Thoracic aorta (tissue), 2 donors: ENCODE measurements around the gene TAAR8. TPM values are rescaled to one million over a fixed set of nuclear protein-coding genes. Genes with fewer than 3 reads are reported as not detected.

Experiments
- ATAC-seq: fragments of 150-250 bp; one replicate; pipeline ENCODE4 v1.8.0; 2017; ENCODE audit warnings: low read depth; ENCODE audit not compliant: insufficient number of reproducible peaks, low FRiP score
- DNase-seq: peaks from one replicate; pipeline ENCODE4 v3.0.0-alpha.2; 2020; ENCODE audit warnings: low spot score
- H3K27ac ChIP-seq, 2 donors: fragments of 200-600 bp; sonication (generic); 1 replicate in 1 of 2; 2 replicates in 1 of 2; pipeline ENCODE4 v1.5.1; 2016; ENCODE audit warnings: mild to moderate bottlenecking in 2 of 2, moderate library complexity in 2 of 2
- H3K27me3 ChIP-seq: fragments of 200-600 bp; sonication (generic); replicated peaks from 2 replicates; pipeline ENCODE4 v1.6.0; 2016; ENCODE audit warnings: mild to moderate bottlenecking; ENCODE audit not compliant: insufficient read depth
- H3K36me3 ChIP-seq: fragments of 200-600 bp; sonication (generic); one replicate; pipeline ENCODE4 v1.5.1; 2016
- H3K4me1 ChIP-seq, 2 donors: fragments of 200-600 bp; sonication (generic); 1 replicate in 1 of 2; 2 replicates in 1 of 2; pipeline versions ENCODE4 v1.5.1 to v1.6.0; 2016; ENCODE audit warnings: low read depth in 2 of 2, mild to moderate bottlenecking in 1 of 2; ENCODE audit not compliant: control insufficient read depth in 1 of 2
- H3K4me3 ChIP-seq: fragments of 200-600 bp; sonication (generic); 2 replicates; pipeline ENCODE4 v1.5.1; 2016; ENCODE audit warnings: mild to moderate bottlenecking
- H3K9me3 ChIP-seq: fragments of 200-600 bp; sonication (generic); 2 replicates; pipeline ENCODE4 v1.5.1; 2016
- total RNA-seq, 2 donors: library from RNA; depleted of rRNA; stranded (reverse); fragments of >200 nt; gene quantifications; one replicate each; pipeline versions ENCODE4 v1.1.0 to v1.2.3, GENCODE V29; 2016
- TF ChIP-seq, protein P1 (sequence below): fragments of 200-600 bp; sonication (generic); IDR thresholded peaks from one replicate; pipeline ENCODE4 v1.5.1; 2019; ENCODE audit warnings: antibody characterized with exemption

Gene TAAR8
- total RNA-seq, 2 donors from 2014 or later = not detected

DNA sequence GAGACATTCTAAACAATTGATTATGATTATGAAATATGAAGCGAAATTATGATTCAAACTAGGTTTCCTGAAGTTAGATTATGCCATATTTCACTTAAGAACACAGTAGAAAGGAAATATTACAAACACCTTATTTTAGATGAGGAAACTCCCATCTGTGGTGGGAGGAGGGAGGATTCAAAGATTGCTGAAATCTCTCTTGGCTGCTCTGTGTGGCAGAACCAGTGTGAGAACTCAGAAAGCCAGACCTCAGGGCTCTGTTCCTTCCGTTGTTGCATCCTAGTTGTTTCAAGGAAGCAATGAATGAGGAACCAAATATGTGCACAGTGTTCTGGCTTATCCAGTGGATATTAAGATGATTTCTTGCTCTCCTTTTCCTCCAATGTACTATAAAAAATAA is 35.0 kb downstream of the TAAR8 start:
- Histone ChIP-seq H3K27ac (no peak overlapping the region), H3K9me3 (no peaks in the 10 kb centered on the region), H3K4me1 (no peaks in the 10 kb centered on the region), H3K27me3 (no peaks in the 10 kb centered on the region), H3K36me3 (no peaks in the 10 kb centered on the region), H3K4me3 (no peak overlapping the region)
- DNase-seq (no peak), ATAC-seq (no peak)
- TF ChIP-seq, protein P1, sequence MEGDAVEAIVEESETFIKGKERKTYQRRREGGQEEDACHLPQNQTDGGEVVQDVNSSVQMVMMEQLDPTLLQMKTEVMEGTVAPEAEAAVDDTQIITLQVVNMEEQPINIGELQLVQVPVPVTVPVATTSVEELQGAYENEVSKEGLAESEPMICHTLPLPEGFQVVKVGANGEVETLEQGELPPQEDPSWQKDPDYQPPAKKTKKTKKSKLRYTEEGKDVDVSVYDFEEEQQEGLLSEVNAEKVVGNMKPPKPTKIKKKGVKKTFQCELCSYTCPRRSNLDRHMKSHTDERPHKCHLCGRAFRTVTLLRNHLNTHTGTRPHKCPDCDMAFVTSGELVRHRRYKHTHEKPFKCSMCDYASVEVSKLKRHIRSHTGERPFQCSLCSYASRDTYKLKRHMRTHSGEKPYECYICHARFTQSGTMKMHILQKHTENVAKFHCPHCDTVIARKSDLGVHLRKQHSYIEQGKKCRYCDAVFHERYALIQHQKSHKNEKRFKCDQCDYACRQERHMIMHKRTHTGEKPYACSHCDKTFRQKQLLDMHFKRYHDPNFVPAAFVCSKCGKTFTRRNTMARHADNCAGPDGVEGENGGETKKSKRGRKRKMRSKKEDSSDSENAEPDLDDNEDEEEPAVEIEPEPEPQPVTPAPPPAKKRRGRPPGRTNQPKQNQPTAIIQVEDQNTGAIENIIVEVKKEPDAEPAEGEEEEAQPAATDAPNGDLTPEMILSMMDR = no peak

DNA sequence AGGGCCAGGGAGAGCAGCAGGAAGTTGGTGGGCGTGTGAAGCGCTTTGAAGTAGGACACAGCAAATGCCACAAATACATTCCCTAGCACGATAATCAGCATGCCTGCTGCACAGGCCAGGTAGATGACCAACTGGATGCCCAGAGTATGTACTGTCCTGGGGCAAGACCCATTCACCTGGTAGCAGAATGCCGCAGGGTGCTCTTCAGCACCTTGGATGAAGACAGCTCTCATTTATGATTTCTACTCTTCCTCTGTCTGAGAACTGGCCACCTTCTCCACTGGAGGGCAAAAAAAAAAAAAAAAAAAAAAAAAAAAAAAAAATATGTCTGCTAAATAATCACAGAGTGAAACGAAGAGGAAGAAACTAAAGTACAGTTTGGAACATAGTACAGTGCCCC is 37.0 kb downstream of the TAAR8 start, which contains the start of gene TAAR5:
Gene TAAR5 (minus strand): TSS at position 288 of the 400 bp plus-strand sequence. CDS start 55 bp downstream, at position 233.
- TF ChIP-seq, protein P1 = no peak
- no peak for DNase-seq

DNA sequence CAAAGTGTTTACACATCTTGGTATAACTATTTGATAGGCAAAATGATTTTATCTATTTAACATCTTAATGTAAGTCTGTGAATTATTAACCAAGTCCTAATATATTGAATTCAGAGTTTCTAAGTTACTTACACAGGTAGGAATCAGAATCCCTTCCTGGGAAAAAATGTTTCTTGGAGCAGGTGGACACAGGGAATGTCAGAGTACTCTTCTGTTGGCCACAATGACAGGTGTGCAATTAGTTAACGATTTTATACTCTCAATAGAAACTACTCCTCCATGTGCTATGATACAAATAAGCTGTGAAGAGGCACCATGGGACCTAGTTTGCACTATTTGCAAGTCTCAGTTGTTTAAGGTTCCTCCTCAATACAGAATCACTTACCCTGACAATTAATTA is 37.9 kb downstream of the TAAR8 start:
- TF ChIP-seq, protein P1 = no peak
- DNase-seq (no peak), ATAC-seq (no peak)
- Histone ChIP-seq H3K27me3 (no peaks in the 10 kb centered on the region), H3K9me3 (no peaks in the 10 kb centered on the region), H3K36me3 (no peaks in the 10 kb centered on the region), H3K4me3 (no peak overlapping the region), H3K4me1 (no peaks in the 10 kb centered on the region), H3K27ac (no peak overlapping the region)

More for the DNA sequence above, 37.0 kb downstream of the TAAR8 start, which contains the start of gene TAAR5:
- Histone ChIP-seq H3K4me1 (no peaks in the 10 kb centered on the region), H3K9me3 (no peaks in the 10 kb centered on the region), H3K27me3 (no peaks in the 10 kb centered on the region), H3K36me3 (no peaks in the 10 kb centered on the region), H3K4me3 (no peak within 1 kb of the TSS), H3K27ac (no peak within 1 kb of the TSS)
- ATAC-seq = no peak

DNA sequence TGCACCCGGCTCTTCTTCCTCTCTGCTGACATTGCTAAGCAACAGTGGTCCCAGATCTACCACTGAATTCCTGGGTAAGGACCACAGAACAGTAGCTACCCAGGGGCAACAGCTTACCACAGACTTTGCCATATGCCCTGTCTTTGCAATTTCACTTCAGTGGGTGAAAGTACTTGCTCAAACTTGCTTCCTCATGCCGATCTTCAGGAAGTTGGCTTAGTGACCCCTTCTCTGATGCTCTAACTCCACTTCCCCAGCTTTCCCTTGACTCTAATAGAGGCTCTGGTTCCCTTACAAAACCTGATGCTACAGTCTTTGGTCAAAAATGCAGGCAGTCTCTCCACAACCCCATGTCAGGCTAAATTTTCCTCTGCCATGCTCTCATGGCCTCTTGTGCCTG is 40.4 kb downstream of the TAAR8 start:
- TF ChIP-seq, protein P1 = no peak
- no peak for ATAC-seq
- no peak for DNase-seq

DNA sequence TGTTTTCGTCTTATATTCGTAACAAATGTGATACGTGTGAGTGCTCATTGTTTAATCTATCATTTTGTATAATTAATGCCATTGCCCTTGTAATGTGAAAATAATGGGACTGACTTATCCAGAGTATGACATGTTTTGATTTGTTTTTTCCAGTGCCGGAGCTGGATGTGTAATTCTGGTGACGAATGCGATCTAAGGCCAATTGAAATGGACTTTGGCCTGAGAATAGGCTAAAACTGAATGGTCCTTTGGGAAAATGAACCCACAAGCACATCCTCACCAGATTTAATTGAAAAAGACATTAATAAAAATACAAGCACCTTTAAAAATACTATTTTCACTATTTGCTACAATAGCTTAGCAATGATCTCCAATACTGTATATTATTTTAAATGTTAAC is 43.7 kb downstream of the TAAR8 start:
- Histone ChIP-seq H3K27ac (no peak overlapping the region), H3K4me3 (no peak overlapping the region), H3K4me1 (no peaks in the 10 kb centered on the region), H3K36me3 (no peaks in the 10 kb centered on the region), H3K9me3 (no peaks in the 10 kb centered on the region), H3K27me3 (no peaks in the 10 kb centered on the region)
- ATAC-seq = no peak
- no peak for DNase-seq
- TF ChIP-seq, protein P1 = no peak

More for the DNA sequence above, 40.4 kb downstream of the TAAR8 start:
- no peaks in the 10 kb centered on the region for H3K27me3 ChIP-seq
- H3K36me3 ChIP-seq = no peaks in the 10 kb centered on the region
- H3K27ac ChIP-seq = no peak overlapping the region
- no peaks in the 10 kb centered on the region for H3K4me1 ChIP-seq
- H3K4me3 ChIP-seq = no peak overlapping the region
- H3K9me3 ChIP-seq = no peaks in the 10 kb centered on the region
